NCI-H2107 (cell line): ENCODE measurements around the gene RAPSN.

Experiments used
- DNase-seq: peaks from one replicate; lab custom pipeline; 2025; lab: John Stamatoyannopoulos, UW

Gene RAPSN

DNA sequence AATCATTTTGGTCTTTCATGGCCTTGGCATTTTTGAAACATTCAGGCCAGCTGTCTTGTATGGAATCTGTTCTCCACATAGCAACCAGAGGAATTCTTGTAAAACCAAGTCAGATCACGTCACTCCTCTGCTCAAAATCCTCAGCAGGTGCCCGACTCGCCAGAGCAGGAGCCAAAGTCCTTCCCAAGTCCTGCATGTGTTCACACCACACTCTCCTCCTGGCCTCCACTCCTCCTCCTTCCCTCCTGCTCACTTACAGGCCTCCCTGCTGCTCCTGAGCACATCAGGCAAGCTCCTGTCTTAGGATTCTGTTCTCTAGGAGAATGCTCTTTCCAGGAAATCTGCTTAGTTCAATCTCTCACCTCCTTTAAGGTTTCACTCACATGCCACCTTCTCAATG lies 15.8 kb downstream of the RAPSN start:
- DNase-seq: no peak

GRCh38 chr11:47431356-47432083 lies 17.4 kb downstream of the RAPSN start:
- no peak for DNase-seq

DNA sequence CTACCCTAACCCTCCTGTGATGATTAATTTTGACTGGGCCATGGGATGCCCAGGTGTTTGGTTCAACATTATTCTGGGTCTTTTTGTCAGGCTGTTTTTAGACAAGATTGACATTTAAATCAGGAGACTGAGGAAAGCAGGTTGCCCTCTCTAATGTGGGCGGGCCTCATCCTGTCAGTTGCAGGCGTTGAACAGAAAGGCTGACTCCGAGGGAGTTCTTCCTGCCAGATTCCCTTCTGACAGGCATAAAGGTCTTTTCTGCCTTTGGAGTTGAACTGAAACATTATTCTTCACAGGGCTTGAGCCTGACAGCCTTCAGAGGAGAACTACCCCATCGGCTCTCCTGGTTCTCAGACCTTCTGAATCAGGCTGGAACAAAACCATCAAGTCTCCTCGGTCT lies 18.4 kb downstream of the RAPSN start:
- no peak for DNase-seq

DNA sequence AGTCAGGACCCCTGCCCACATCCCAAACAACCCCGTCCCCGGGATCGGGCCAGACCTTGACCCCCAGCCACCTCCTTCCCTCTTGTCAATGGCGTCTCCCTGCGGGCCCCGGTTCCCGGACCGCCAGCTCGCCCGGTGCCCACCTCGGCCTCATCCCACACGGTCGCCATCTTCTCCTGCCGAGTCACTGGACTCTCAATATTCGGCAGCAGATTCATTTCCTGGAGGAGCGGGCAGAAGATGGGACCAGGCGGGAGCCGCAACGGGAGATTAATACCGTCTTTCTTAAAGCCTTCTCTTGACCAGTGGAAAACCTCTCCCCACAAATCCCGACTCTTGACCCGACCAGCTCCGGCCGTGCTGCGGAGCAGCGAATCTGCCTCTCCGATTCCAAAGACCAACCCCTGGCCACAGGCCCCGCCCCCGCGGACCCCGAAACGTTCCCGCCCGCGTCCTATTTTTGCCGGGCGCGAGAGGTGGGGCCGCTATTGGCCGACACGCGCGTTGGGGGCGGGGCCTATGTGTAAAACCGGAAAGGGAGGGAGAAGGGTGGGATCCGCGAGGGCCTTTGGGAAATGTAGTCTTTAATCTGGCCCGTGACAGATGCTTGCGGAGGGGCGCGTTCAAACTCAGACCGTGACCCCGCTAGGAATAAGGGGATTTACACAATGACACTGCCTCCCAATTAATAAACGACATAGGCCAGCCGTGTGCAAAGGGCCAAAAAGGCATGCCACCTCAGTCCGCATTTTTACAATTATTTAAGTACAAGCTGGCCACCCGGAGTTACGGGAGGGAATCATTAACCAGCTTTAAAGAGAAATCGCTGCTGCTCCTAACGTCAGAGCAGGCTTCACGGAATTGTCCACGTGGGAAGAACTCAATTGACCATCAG lies 22.6 kb downstream of the RAPSN start, which contains the start of gene PSMC3:
Gene PSMC3, minus strand, starts transcription at position 378 of the 895 bp plus-strand sequence. Its CDS starts 160 bp downstream, at position 218.
- peak; percentile 87 for DNase-seq

- DNase-seq: no peak
These were observed 23.3 kb downstream of the RAPSN start for GRCh38 chr11:47425611-47426010.

DNA sequence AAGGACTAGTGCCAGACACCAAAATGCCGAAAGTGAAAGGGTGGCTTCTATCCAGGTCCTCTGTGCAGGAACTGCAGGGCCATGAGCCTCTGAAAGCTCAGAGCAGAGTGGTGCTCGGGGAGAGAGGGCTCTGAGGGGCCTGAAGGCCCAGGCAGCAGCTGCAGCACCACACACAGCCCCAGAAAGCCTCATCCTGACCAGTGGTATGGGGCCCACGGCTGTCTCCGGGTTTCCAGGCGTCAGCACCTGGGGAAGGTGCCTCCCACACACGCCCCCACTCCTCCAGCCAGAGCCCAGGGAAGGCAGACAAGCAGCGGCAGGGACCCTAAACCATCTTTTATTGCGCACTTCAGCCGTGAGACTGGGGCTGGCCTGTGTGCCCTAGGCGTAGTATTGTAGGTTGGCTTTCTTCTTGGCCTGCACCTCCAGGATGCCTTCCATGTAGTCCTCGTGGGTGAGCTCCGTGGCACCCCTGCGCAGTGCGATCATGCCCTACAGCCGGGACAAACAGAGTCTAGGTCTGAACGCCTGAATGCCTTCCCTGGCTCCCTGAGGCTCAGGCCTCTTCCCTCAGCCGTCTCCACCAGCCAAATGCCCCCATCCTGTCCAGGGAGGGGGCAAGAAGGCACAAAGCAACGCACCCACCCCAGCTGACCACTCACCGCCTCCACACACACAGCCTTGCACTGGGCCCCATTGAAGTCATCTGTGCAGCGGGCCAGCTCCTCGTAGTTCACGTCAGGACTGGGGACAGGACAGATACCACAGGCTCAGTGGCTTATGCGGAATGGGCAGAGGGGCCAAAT lies 30.3 kb downstream of the RAPSN start:
- DNase-seq: no peak

DNA sequence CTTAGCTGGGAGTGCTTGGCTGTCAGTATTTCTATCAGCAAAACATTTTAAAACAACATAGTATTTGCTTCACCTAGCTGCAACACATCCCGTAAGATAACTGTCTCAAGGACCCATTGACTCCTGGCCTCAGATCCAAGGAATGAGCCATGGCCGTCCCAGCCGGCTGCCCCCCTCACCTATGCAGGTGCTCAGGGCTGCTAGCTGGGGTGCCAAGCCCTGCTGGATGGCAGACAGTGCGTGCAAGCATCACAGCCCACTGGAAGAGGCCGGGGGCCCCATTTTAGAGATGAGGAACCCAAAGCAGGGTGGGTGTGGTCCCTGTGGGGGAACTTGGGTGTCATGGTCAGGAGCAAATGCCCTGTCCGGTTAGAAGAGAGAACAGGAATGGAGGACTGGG lies 31.2 kb downstream of the RAPSN start:
- DNase-seq: no peak

GRCh38 chr11:47415949-47416472 lies 32.9 kb downstream of the RAPSN start:
- no peak for DNase-seq

- no peak for DNase-seq
These were observed 33.7 kb downstream of the RAPSN start for GRCh38 chr11:47415091-47415854.

DNA sequence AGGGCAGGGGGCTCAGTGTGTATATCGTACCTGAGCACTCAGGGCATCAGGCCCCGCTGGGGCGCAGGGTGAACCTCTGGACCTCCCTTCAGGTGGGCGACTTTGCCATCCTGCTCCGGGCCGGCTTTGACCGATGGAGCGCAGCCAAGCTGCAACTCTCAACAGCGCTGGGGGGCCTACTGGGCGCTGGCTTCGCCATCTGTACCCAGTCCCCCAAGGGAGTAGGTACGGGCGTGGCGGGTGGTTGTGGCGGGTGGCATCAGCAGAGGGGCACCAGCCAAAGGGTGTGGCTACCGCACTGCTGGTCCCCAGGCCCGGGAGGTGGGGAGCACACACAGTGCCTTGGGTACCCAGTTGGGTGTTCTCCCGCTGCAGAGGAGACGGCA lies 34.3 kb downstream of the RAPSN start:
- DNase-seq: no peak

DNA sequence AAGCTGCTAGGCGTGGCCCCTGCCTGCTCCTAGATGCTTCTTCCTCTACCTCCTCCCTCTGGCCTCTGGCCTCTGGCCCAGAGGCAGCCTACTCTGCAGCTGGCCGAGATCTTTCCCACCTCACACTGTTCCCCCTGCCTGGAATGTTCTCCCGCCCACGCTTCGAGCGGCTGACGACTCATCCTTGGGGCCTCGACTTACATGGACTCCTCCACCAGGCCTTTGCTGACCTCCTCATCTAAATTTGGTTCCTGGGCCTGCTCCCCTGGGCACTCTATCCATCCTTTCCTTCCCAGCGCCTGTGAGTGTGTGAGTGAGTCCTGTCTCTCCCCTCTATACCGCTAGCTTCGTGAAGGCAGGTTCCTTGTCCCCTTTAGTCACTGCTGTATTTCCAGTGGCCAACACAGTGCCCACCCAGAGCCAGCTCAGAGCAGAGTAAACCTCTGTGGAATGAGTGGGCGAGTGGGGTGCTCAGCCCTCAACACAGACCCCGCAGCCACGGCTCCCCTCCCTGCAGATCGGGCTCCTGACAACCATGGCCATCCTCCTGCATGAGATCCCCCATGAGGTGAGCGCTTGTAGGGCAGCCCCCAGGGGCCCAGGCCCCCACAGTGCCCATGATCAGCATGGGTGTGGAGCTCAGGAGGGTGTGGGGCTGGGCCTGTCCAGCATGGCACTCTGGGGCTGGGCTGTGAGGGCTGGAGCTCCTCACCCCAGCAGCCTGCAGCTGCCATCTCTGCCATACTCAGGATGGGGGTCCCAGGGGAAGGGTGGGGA lies 34.8 kb downstream of the RAPSN start:
- DNase-seq: no peak

DNA sequence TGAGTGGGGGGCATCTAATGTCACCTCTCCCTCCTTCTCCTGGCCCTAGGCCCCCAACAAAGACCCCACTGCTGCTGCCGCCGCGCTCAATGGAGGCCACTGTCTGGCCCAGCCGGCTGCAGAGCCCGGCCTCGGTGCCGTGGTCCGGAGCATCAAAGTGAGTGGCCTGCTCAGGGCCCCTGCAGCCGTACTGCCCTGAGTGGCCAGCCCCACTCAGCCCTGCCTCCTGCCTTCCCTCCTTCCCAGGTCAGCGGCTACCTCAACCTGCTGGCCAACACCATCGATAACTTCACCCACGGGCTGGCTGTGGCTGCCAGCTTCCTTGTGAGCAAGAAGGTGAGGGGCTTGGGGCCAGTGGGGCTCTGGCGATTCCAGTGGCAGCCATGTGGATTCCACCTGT lies 35.6 kb downstream of the RAPSN start:
- DNase-seq: no peak

DNA sequence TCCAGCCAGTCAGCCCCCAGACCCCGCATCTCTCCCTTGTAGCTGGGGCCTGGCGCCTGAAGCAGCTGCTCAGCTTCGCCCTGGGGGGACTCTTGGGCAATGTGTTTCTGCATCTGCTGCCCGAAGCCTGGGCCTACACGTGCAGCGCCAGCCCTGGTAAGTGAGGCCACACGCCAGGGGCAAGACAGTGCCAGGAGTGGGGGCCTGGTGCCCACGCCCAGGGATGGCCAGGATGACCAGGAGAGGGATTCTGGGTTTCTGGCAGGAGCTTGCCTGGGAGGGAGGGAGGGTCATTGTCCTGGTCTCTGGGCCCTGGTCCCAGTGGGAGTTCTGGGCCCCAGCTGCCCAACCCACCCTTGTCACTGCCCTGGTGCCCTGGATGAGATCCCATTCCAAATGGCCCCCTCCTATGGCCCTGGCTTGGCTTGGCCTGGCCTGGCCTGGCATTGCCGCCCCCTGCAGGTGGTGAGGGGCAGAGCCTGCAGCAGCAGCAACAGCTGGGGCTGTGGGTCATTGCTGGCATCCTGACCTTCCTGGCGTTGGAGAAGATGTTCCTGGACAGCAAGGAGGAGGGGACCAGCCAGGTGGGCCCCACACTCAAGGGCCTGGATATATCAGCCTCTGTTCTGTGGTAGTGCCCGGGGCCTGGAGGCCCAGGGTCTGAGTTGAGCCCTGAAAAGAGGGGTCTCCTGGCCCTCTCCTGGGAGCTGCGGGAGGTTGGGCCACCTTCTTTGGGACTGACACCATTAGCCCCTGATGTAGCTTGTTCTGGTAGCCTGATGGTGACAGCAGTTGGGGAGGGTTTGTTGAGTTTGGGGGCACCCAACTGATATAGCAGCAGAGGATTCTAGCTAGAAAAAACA lies 36.8 kb downstream of the RAPSN start:
- DNase-seq: no peak

DNA sequence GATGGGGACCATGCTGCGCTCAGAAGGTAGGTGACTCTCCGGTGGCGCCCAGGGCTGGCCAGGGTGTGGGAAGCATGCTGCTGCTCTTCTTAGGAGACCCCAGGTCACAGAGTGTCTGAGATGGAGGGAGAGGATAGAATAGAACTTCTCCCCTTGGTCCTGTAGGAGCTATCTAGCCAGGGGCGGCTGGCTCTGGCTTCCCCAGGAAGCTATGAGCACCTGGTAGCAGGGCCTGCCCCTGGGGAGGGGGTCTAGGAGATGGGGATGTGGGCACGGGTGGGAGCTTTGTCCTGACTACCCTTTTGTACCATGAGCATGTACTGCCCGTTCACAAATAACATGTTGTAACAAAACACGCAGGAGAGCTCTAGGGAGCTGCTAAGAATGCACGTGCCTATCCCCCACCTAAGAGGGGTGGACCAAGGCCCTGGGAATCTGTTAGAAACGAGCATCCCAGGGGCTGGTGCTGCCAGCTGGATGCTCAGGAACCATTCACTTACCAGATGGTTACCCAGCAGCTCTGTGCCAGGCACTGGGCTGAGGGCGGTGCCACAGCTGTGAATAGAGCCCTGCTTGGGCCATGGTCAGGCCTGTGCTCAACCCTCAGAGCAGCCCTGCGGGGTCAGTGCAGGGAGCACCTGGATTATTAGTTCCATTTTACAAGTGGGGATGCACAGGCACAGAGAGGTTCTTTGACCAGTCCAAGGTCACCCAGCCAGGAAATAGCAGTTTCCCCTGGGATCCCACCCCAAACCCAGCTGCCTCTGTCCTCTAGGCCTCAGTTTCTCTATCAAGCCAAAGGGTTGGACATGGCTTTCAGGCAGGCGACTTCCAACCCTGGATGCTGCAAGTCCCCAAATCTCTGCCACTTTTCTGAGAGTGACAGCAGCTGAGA lies 38.3 kb downstream of the RAPSN start:
- DNase-seq: no peak

DNA sequence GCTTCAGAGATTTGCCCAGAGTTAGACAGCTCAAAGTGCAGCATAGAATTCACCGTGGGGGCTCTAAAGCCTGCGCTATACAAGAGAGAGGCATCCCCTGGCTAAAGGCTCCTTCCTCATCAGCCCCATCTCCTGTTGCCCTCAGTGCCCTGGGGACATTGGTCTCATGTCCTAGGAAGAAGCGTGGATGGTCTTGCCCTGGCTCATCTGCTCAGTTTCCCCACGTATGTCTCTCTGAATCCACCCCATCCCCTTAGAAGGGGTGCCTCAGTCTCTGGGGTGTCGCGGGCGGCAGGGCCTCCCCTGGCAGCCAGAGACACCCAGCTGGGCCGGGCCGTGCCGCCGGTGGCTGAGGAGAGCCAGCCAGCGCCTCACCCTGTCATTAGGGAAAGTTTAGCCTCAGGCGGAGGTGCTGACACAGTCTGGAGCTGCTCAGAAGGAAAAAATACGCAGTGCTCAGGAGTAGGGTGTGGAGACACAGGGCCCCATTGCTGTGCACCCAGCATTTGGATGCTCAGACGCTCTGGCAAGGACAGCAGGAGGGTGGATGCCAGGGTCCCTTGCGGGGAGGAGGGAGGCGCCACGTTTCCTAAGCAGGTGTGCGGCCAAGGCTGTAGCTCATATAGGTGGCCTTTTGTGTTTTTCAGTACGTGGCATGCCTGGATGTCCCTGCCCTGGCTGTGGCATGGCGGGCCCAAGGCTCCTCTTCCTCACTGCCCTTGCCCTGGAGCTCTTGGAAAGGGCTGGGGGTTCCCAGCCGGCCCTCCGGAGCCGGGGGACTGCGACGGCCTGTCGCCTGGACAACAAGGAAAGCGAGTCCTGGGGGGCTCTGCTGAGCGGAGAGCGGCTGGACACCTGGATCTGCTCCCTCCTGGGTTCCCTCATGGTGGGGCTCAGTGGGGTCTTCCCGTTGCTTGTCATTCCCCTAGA lies 39.2 kb downstream of the RAPSN start:
- DNase-seq: no peak

- DNase-seq: no peak
These were observed 40.1 kb downstream of the RAPSN start for GRCh38 chr11:47408598-47409439.
